IPS DF 19.7 (cell line): ENCODE measurements around the gene GOLIM4.

Source experiments
- DNase-seq: peaks from one replicate; pipeline ENCODE4 v3.0.0-alpha.2; 2013; ENCODE audit warnings: low read depth, low spot score

Gene GOLIM4

GRCh38 chr3:168100777-168101492 is 5.2 kb upstream of the GOLIM4 start:
- DNase-seq = no peak

GRCh38 chr3:168097381-168097780 is 1.7 kb upstream of the GOLIM4 start:
- DNase-seq = no peak

GRCh38 chr3:168096210-168096652 is 507 bp upstream of the GOLIM4 start:
- no peak for DNase-seq

- DNase-seq = no peak
Measured at GRCh38 chr3:168094877-168095610, 680 bp downstream of the GOLIM4 start.

- DNase-seq = no peak
Measured at GRCh38 chr3:168094580-168094876, 1.2 kb downstream of the GOLIM4 start.

GRCh38 chr3:168093790-168094189 is 1.9 kb downstream of the GOLIM4 start:
- DNase-seq = no peak

- no peak for DNase-seq
Measured at GRCh38 chr3:168093229-168093628, 2.5 kb downstream of the GOLIM4 start.

- DNase-seq = no peak
Measured at GRCh38 chr3:168091941-168092340, 3.8 kb downstream of the GOLIM4 start.

GRCh38 chr3:168091302-168091858 is 4.3 kb downstream of the GOLIM4 start:
- no peak for DNase-seq

GRCh38 chr3:168090306-168091085 is 5.2 kb downstream of the GOLIM4 start:
- DNase-seq = no peak

- DNase-seq = no peak
Measured at GRCh38 chr3:168089179-168089771, 6.4 kb downstream of the GOLIM4 start.

GRCh38 chr3:168088106-168088720 is 7.5 kb downstream of the GOLIM4 start:
- no peak for DNase-seq

GRCh38 chr3:168087539-168087938 is 8.2 kb downstream of the GOLIM4 start:
- no peak for DNase-seq

GRCh38 chr3:168086541-168087260 is 9.0 kb downstream of the GOLIM4 start:
- no peak for DNase-seq

GRCh38 chr3:168085491-168086119 is 10.1 kb downstream of the GOLIM4 start:
- DNase-seq = no peak

GRCh38 chr3:168083906-168084305 is 11.8 kb downstream of the GOLIM4 start:
- no peak for DNase-seq

GRCh38 chr3:168081856-168082255 is 13.9 kb downstream of the GOLIM4 start:
- no peak for DNase-seq

GRCh38 chr3:168081171-168081771 is 14.5 kb downstream of the GOLIM4 start:
- no peak for DNase-seq

- no peak for DNase-seq
Measured at GRCh38 chr3:168080499-168081170, 15.1 kb downstream of the GOLIM4 start.
